ENCODE measurements around the gene C14orf132. TPM values are rescaled to one million over a fixed set of nuclear protein-coding genes. Genes with fewer than 3 reads are reported as not detected.

Gene C14orf132
- total RNA-seq, 1 donor from 2014 or later, result 0.21 TPM

DNA sequence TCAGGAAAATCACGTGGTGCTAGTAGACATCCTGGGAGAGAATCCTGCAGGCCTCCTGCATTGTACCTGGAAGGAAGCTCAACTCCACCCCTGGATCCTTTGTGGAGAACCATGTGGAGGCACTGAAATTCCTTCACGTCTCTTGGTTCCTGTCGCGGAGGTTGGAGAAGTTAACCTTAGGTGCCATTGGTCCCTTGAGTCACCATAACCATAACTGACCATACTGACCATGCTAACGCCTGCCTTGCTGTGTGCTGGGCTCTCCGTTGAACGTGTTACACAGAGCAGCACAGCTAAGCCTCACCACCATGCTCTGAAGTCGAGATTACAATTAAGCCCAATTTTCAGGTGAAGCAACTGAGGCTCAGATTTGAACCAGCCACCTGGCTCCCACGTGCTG, 18.6 kb downstream of the C14orf132 start:
- Mint-ChIP-seq H3K36me3 (ENCODE audit: low read depth) (no peaks in the 10 kb centered on the region), H3K4me1 (ENCODE audit: low read depth) (no peaks in the 10 kb centered on the region), H3K27ac (no peak overlapping the region), H3K4me3 (no peak overlapping the region), H3K9me3 (no peaks in the 10 kb centered on the region), H3K27me3 (ENCODE audit: insufficient read depth) (peaks cover 5% of the 10 kb centered on the region)
- no peak for DNase-seq (ENCODE audit: low spot score)
- intact Hi-C loops (cut with micrococcal nuclease), result no loop called here

DNA sequence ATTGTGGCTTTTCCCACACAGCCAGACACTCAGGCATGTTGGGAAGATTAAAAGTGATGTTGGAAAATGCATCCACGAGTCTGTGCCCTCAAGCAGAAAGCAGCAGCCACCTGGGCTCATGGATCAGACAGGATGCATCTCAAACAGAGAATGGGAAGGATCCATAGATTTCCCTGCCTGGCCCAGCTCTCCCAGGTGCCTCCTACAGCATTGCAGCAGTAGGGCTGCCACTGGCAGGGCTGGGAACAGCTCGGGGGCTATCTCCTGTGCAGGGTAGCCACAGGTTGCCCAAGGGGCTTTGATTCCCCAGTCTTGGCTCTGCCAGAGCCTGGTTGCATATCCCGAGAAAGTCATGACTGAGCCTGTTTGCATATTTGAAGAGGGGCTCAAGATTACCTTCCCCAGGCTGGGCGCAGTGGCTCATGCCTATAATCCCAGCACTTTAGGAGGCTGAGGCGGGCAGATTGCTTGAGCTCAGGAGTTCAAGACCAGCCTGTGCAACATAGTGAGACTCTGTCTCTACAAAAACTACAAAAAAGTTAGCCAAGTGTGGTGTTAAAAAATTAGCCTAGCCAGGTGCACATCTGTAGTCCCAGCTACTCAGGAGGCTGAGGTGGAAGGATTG, 19.5 kb downstream of the C14orf132 start:
- no peak for DNase-seq (ENCODE audit: low spot score)
- Mint-ChIP-seq H3K36me3 (ENCODE audit: low read depth) (no peaks in the 10 kb centered on the region), H3K27ac (no peak overlapping the region), H3K4me3 (no peak overlapping the region), H3K27me3 (ENCODE audit: insufficient read depth) (peaks cover 5% of the 10 kb centered on the region), H3K9me3 (no peaks in the 10 kb centered on the region), H3K4me1 (ENCODE audit: low read depth) (no peaks in the 10 kb centered on the region)
- intact Hi-C loops (cut with micrococcal nuclease), result no loop called here

DNA sequence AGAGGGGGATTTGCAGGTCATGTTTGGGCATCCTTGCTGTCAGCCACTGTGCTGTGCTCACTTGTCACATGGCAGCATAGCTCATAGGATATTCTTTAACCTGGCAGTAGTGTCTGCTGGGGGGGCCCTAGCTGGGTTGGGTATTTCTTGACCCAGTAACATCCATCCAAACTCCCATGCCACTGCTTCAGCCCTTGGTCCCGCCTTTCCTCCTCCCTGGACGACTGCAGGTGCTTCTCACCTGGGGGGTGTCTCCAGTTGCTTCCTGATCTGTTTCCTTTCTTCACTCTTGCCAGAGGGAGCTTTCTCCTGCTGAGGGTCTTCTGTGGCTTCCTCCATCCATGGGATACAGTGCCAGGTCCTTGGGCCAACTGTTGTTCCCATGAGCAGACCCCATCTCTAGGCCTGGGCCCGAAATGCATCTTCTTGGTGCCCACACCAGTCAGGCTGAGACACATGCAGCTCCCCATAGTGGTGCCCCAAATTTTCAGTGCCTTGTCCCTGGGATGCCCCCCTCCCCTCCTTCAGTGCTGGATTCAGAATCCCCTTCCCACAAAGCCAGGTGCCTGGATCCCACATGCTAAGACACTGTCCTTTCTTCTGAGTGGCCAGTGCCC, 20.5 kb downstream of the C14orf132 start:
- Mint-ChIP-seq H3K9me3 (no peaks in the 10 kb centered on the region), H3K4me1 (ENCODE audit: low read depth) (no peaks in the 10 kb centered on the region), H3K36me3 (ENCODE audit: low read depth) (no peaks in the 10 kb centered on the region), H3K4me3 (no peak overlapping the region), H3K27me3 (ENCODE audit: insufficient read depth) (peaks cover 5% of the 10 kb centered on the region), H3K27ac (no peak overlapping the region)
- intact Hi-C loops (cut with micrococcal nuclease), result no loop called here
- DNase-seq (ENCODE audit: low spot score), result no peak

DNA sequence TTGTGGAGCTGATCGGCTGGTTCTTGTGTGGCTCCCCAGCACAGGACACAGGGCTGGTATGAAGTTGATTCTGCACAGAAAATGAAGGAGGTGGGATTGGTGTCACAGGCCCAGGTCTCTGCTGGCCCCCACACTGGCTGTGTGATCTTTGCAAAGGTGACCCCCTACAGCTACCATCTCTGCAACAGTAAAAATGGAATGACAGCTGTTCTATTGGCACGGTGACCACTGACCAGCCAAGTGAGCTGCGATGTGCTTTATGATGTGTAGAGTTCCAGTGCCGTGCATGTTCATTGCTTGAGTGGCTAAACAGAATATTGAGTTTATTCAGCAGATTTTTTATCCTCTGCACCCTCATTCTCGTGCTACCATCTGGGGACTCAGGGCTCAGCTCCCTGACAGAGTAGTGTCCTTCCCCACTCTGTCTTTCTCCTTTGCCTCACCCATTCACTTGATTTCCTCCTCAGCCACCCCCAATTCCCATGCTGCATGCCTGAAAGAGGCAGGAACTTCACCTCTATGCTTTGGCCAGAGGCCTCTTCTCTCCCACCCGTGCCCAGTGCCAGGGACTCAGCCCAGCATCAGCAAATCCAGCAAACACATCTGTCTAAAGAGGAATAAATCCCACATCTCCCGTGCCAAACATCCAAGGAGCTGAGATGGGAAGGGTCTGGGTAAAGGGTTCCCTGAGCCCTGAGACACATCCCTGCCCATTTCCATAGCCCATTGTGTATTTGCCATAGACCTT, 21.2 kb downstream of the C14orf132 start:
- intact Hi-C loops (cut with micrococcal nuclease), result no loop called here
- Mint-ChIP-seq H3K27me3 (ENCODE audit: insufficient read depth) (peaks cover 4% of the 10 kb centered on the region), H3K4me3 (no peak overlapping the region), H3K4me1 (ENCODE audit: low read depth) (no peaks in the 10 kb centered on the region), H3K27ac (no peak overlapping the region), H3K9me3 (no peaks in the 10 kb centered on the region), H3K36me3 (ENCODE audit: low read depth) (no peaks in the 10 kb centered on the region)
- no peak for DNase-seq (ENCODE audit: low spot score)

DNA sequence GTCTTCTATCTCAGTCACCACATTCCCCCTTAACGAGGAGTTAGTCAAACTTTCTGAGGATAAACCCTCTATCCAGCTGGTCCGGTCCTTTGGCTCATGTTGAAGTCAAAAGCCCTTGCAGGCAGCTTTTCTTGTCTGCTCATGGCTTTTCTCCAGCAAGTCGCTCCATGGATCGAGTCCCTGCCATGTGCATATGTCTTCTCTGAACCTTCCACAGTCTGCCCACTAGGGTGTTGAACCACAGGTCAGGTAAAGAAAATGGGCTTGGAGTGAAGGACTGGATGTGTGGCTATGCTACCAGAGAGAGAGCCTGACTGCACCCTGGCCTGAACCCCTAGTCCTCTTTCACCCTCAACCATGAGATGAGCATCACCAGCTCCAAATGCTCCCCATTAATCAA, 22.8 kb downstream of the C14orf132 start:
- no peaks in the 10 kb centered on the region for H3K4me1 Mint-ChIP-seq (ENCODE audit: low read depth)
- no peaks in the 10 kb centered on the region for H3K9me3 Mint-ChIP-seq
- peaks cover 2% of the 10 kb centered on the region for H3K27me3 Mint-ChIP-seq (ENCODE audit: insufficient read depth)
- H3K36me3 Mint-ChIP-seq (ENCODE audit: low read depth), result no peaks in the 10 kb centered on the region
- no peak for DNase-seq (ENCODE audit: low spot score)
- no peak overlapping the region for H3K4me3 Mint-ChIP-seq
- no peak overlapping the region for H3K27ac Mint-ChIP-seq
- intact Hi-C loops (cut with micrococcal nuclease), result no loop called here

DNA sequence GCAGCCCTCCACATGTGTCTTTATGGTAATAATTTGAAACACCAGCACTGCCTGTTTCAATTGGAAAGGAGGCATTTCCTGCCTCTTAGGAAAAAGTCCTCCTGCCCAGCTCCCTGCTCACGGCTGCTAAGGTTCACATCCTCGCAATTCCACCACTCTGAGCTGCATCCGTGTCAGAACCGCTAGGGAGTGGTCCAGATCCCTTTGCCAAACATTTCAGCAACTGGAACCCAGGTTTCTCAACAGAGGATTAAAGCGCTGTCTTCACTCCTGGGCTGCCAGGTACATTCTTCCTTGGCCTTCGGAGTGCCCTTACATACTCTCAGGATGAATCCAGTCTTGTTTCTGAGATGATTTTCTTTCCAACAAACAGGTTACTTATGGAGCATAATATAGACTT, 23.3 kb downstream of the C14orf132 start:
- Mint-ChIP-seq H3K36me3 (ENCODE audit: low read depth) (no peaks in the 10 kb centered on the region), H3K27me3 (ENCODE audit: insufficient read depth) (peaks cover 2% of the 10 kb centered on the region), H3K4me1 (ENCODE audit: low read depth) (no peaks in the 10 kb centered on the region), H3K9me3 (no peaks in the 10 kb centered on the region), H3K4me3 (no peak overlapping the region), H3K27ac (no peak overlapping the region)
- DNase-seq (ENCODE audit: low spot score), result no peak
- intact Hi-C loops (cut with micrococcal nuclease), result no loop called here

DNA sequence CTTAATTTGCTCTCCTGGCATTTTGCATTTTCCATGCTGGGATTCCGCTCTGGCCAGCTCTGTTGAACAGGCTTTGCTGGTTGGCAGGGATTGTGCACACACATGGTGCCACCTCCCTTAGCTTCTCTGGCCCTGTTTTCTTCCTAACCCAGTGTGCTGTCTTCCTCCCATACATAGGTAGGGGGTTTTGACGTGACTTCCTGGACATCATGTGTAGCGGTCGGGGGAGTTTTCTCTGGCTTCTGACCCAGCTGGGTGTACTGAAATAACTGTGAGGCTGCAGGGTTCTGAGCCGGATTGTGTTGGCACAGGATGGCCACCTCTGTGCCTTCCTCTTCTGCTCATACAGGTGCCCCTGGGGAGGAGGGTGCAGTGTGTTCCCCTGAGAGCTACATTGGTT, 25.7 kb downstream of the C14orf132 start:
- DNase-seq (ENCODE audit: low spot score), result no peak
- Mint-ChIP-seq H3K36me3 (ENCODE audit: low read depth) (no peaks in the 10 kb centered on the region), H3K27ac (no peak overlapping the region), H3K9me3 (no peaks in the 10 kb centered on the region), H3K27me3 (ENCODE audit: insufficient read depth) (peaks cover 2% of the 10 kb centered on the region), H3K4me3 (no peak overlapping the region), H3K4me1 (ENCODE audit: low read depth) (no peaks in the 10 kb centered on the region)
- intact Hi-C loops (cut with micrococcal nuclease), result no loop called here

DNA sequence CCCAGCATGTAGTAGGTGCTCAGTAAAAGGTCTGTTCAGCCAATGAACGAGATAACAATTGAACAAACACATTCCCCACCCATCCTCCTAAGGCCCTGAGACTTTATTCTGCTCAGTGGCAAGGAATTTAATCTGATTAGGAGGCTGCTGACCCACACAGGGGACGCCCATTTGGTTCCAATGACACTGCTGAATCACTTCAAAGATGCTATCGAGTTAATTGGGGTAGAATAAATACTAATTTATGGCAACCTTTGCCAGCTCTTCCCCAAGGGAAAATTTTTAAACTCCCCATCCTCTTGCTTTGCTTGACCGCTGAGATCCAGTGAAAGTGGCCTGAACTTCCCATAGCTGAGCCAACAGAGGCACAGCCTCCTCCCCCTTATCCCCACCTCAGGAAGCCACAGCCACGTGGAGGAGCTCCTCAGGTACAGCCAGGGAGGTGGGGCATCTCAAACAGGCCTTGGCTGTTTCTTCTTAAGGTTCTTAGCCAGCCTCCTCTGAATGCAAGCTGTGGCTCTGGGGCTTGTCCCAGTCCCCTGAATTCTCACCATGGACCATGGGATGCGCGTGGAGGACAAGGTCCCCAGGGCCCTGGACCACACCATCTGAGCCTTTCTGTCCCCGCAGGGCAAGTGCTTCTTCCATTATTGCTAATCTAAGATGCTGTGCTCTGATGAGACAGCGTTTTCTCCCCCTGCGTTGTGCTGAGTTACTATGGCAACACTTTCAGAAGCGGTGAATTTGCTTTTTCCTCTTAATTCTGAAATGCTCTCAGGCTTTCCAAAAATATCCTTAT, 26.7 kb downstream of the C14orf132 start:
- H3K4me3 Mint-ChIP-seq, result no peak overlapping the region
- no peak overlapping the region for H3K27ac Mint-ChIP-seq
- H3K4me1 Mint-ChIP-seq (ENCODE audit: low read depth), result no peaks in the 10 kb centered on the region
- no peaks in the 10 kb centered on the region for H3K9me3 Mint-ChIP-seq
- DNase-seq (ENCODE audit: low spot score), result no peak
- intact Hi-C loops (cut with micrococcal nuclease), result no loop called here
- no peaks in the 10 kb centered on the region for H3K36me3 Mint-ChIP-seq (ENCODE audit: low read depth)
- no peaks in the 10 kb centered on the region for H3K27me3 Mint-ChIP-seq (ENCODE audit: insufficient read depth)

DNA sequence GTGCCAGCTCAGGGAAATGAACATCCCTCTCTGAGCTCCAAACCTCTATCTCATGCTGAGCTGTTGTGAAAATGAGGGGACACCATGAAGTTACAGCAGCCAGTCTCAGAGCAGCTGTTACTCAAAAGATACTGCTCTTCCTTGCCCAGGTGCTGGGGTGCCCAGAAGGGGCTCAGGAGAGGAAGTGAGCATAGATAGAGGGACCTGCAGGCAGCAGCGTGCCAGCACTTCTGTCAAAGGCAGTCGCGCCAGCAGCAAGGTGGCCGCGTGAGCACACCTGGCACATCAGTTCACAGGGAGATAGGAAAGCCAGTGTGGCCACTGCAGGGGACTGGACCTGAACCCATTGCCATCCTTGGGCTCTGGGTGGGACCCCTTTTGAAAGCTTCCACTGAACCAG, 27.8 kb downstream of the C14orf132 start:
- intact Hi-C loops (cut with micrococcal nuclease), result no loop called here
- H3K36me3 Mint-ChIP-seq (ENCODE audit: low read depth), result no peaks in the 10 kb centered on the region
- H3K27me3 Mint-ChIP-seq (ENCODE audit: insufficient read depth), result no peaks in the 10 kb centered on the region
- H3K27ac Mint-ChIP-seq, result no peak overlapping the region
- DNase-seq (ENCODE audit: low spot score), result no peak
- no peaks in the 10 kb centered on the region for H3K4me1 Mint-ChIP-seq (ENCODE audit: low read depth)
- no peaks in the 10 kb centered on the region for H3K9me3 Mint-ChIP-seq
- H3K4me3 Mint-ChIP-seq, result no peak overlapping the region

DNA sequence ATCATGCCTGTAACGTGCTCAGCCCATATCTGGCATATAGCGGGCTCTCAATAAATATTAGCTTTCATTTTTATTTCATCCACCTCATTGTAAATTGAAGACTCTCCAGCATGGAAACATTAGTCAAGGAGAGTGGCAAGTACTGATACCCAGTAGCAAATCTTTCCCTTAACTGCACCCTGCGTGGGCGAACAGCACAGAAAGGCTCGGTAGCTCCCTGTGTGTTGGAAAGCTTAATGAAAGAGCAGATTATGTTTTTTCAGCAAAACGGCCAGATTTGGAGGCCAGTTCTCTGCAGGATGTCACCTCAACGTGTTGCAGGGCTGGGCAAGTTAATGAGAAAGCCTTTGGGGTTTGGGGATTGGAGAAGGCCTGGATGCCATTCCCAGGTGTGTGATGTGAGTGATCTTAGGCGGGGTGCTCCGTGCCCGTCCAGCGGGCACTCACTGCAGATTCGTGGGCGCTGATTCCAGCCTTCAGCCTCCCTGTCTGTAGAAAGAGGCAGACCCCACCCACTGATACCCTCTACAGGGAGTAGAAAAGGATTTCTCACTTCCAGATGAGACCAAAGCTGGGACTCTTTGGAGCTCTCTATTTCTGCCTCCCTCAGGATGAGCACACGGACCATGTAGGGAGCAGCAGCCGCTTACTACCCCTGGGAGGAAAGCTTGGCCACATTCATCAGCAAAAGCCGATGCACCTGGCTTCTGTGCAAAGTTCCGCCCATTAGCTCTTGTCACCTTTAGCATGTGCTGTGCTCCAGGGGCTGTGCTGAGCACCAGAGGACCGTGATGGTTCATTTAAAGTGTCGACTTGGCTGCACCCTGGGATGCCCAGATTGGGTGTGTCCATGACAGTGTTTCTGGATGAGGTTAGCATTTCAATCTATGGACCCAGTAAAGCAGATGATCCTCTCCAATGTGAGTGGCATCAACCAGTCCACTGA, 29.1 kb downstream of the C14orf132 start:
- Mint-ChIP-seq H3K9me3 (no peaks in the 10 kb centered on the region), H3K4me1 (ENCODE audit: low read depth) (no peaks in the 10 kb centered on the region), H3K27me3 (ENCODE audit: insufficient read depth) (no peaks in the 10 kb centered on the region), H3K27ac (no peak overlapping the region), H3K4me3 (no peak overlapping the region), H3K36me3 (ENCODE audit: low read depth) (no peaks in the 10 kb centered on the region)
- DNase-seq (ENCODE audit: low spot score), result no peak
- intact Hi-C loops (cut with micrococcal nuclease), result no loop called here

DNA sequence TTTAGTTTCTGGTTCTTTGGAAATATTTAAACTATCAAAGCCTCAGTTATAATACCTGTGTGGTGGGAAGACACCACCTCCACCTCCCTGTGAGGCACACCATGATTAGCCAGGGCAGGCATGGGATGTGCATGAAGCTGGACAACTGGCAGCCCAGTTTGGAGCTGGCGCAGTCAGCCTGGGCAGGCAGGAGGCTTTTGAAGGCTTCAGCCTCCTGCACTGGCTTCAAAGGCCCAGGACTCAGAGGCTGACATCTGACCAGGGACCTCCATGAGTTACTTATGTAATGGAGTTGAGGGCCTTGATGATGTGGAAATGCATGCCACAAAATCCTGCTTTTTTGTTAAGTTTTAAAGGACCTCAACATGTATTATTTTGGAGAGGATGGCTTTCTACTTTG, 30.3 kb downstream of the C14orf132 start:
- H3K36me3 Mint-ChIP-seq (ENCODE audit: low read depth), result no peaks in the 10 kb centered on the region
- H3K27ac Mint-ChIP-seq, result no peak overlapping the region
- intact Hi-C loops (cut with micrococcal nuclease), result no loop called here
- no peak for DNase-seq (ENCODE audit: low spot score)
- no peaks in the 10 kb centered on the region for H3K4me1 Mint-ChIP-seq (ENCODE audit: low read depth)
- no peaks in the 10 kb centered on the region for H3K27me3 Mint-ChIP-seq (ENCODE audit: insufficient read depth)
- H3K4me3 Mint-ChIP-seq, result no peak overlapping the region
- no peaks in the 10 kb centered on the region for H3K9me3 Mint-ChIP-seq

DNA sequence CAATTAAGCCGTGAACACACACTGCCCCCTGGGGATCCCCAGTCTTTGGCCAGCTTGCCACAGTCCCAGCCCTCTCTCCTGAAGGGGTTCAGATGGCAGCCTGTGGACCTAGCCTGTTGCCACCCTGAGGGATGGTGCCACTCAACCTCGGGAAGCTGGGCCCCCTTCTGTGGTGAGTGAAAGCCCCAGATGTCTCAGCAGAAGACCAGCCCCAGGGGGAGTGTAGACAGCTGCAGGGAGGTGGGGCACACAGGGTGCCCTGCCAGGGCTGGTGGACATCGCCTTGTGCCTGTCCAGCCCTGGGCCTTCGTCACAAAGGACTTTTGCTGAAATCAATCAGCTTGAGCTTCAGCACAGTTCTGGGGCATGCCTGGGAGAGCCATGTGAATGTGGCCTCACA, 32.4 kb downstream of the C14orf132 start:
- Mint-ChIP-seq H3K9me3 (no peaks in the 10 kb centered on the region), H3K4me1 (ENCODE audit: low read depth) (no peaks in the 10 kb centered on the region), H3K36me3 (ENCODE audit: low read depth) (no peaks in the 10 kb centered on the region), H3K27me3 (ENCODE audit: insufficient read depth) (peaks cover 12% of the 10 kb centered on the region), H3K4me3 (no peak overlapping the region), H3K27ac (no peak overlapping the region)
- no peak for DNase-seq (ENCODE audit: low spot score)
- intact Hi-C loops (cut with micrococcal nuclease), result no loop called here
